HG03175 (cell line): Measurements from ENCODE around the gene CARD6.
"Not testable (repeated sequence)": the region's sequence is repeated elsewhere in the genome, so short reads cannot be mapped to it uniquely, and the experiment has no call there.

Source experiments
- ATAC-seq: cut with Tn5 transposase; IDR thresholded peaks from one replicate; pipeline ENCODE4 v1.9.1; 2021; ENCODE audit warnings: mild to moderate bottlenecking, moderate library complexity; ENCODE audit not compliant: unreplicated experiment

CARD6 gene

GRCh38 chr5:40869384-40869783, 28.2 kb downstream of the CARD6 start:
- no peak for ATAC-seq

DNA sequence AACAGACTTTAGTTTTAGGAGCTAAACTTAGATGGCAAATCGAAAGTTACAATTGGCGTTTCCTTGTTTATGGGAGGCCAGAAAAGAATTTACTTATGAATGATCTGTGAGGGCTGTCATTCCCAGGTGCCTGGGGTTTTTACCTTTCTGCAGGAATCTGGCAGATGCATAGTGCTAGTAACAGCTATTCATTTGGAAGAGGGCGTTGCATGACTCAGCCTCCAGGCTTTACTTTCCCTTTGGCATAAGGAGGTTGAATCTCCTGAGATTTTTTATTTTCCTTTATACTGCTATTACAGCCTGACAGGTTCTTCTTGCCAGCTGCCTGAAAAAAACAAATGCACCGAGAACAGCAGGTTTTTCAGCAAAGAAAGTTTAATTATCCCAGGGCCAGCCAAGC, 30.0 kb downstream of the CARD6 start:
- ATAC-seq: no peak

DNA sequence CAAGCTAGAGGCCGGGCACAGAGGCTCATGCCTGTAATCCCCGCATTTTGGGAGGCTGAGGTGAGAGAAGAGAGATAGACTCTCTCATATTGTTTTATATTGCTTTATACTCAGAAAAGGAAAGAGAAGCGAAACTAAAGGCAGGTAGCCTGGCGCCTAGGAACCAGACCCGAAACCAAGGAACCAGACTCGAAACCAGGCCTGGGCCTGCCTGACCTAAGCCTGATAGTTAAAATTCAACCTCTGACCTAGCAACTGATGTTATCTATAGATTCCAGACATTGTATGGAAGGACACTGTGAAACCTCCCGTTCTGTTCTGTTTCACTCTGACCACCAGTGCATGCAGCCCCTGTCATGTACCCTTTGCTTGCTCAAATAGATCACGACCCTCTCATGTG, 31.1 kb downstream of the CARD6 start:
- peak; percentile 41 for ATAC-seq

DNA sequence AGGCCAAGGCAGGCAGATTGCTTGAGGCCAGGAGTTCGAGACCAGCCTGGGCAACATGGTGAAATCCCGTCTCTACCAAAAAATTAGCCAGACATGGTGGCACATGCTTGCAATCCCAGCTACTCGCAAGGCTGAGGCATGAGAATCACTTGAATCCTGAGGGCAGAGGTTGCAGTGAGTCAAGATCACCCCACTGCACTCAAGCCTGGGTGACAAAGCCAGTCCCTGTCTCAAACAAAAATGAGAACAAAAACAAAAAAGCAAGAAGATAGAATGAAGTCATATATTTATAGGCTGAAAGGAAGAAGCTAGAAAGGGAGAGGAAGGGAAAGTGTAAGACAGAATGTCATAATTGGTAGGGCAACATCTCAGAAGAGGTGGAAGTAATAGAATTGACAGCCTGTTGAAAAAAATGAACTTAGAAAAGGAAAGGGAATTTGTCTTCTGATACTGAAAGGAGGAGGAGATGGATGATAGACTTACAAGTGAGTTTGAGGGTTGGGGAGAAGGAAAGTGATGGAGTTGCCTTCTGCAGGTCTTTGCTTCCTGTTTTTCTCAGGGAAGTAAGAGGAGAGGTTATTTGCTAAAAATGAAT, 32.2 kb downstream of the CARD6 start:
- no peak for ATAC-seq

DNA sequence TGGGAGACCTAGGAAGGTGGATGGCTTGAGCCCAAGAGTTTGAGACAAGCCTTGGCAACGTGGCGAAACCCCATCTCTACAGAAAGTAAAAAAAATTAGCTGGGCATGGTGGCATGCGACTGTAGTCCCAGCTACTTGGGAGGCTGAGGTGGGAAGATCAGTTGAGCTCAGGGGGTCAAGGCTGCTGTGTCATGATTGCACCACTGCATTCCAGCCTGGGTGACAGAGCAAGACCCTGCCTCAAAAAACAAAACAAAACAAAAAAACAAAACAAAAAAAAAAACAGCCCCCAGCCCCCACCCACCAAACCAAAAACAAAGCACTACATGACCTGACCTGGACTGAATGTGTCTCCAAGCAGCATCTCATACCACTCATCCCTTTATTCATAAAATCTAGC, 34.8 kb downstream of the CARD6 start:
- ATAC-seq: no peak

DNA sequence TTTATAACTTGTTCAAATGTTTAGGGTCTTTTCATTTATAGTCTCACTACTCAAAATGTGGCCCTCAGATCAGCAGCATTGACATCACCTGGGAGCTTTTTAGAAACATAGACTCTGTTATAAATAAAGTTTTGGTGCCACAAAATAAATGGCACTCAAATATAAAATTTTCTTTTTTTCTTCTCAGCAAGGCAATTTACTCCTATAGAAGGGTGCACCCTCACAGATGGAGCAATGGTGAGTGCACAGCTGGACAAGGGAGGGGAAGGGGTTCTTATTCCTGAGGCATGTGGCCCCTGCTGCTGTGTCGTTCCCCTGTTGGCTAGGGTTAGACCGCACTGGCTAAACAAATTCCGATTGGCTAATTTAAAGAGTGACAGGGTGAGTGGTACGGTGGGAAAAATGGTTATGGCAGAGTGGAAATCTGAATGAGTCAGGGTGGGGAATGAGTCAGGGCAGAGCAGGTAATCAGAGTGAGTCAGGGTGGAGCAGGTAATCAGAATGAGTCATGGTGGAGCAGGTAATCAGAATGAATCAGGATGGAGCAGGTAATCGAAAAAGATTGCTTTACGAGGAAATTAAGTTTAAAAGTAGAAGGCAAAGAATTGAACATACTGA, 36.3 kb downstream of the CARD6 start:
- ATAC-seq: no peak

GRCh38 chr5:40879163-40879942, 38.2 kb downstream of the CARD6 start:
- ATAC-seq: peak; percentile 53

- no peak for ATAC-seq
These were observed 41.1 kb downstream of the CARD6 start for GRCh38 chr5:40882291-40882690.

DNA sequence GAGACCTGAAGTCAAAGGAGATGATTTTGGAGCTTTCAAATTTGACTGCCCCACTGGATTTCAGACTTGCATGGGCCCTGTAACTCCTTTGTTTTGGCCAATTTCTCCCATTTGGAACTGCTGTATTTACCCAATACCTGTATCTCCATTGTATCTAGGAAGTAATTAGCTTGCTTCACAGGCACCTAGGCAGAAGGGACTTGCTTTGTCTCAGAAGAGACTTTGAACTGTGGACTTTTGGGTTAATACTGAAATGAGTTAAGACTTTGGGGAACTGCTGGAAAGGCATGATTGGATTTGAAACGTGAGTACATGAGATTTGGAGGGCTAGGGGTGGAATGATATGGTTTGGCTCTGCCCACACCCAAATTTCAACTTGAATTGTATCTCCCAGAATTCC, 41.9 kb downstream of the CARD6 start:
- not testable (repeated sequence) for ATAC-seq

- not testable (repeated sequence) for ATAC-seq
These were observed 54.6 kb downstream of the CARD6 start for GRCh38 chr5:40895440-40896425.

- peak; percentile 91 for ATAC-seq
These were observed 63.2 kb downstream of the CARD6 start for GRCh38 chr5:40904205-40904993.

- no peak for ATAC-seq
These were observed 63.8 kb downstream of the CARD6 start for GRCh38 chr5:40904994-40905306.

DNA sequence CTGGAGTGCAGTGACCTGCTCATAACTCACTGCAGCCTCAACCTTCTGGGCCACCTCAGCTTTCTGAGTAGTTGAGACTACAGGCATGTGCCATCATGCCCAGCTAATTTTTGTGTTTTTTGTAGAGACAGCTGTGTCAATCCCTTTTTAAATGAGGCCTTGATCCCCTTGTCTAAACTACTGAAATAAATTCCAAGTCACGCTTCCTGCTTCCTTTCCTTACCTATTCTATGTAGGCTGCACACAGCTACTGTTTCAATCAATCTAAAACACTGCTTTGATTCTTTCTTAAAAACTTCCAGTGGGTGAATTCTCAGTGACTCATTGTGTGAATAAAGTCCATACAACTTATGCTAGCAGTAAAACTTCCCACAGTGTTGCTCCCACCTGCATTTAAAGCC, 65.2 kb downstream of the CARD6 start:
- ATAC-seq: no peak

- no peak for ATAC-seq
These were observed 68.1 kb downstream of the CARD6 start, which contains the start of gene C7 for GRCh38 chr5:40909264-40909663. C7 (plus strand) TSS chr5:40909497; CDS start chr5:40909611, 114 bp downstream.

DNA sequence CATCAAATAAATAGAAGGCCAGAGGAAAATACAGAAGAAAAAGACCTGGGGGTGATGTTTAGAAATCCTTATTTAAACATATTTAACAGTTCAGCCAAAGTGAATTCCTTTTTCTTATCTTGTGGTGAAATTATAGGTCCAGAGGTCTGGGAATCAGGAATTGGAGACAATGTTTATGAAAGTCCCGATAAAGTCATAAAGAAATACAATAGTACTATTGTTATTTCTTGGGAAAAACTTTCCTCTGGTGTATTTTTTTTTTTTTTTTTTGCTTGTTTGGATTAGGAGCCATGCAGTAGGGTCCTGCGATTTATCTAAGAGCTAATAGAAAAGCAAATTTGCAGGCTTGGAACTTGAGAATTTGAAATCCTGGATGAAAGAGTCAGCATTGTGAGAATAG, 68.6 kb downstream of the CARD6 start:
- no peak for ATAC-seq
